Lower lobe of right lung (tissue), 2 donors: ENCODE results near the gene TMEM132D. TPM values are rescaled to one million over a fixed set of nuclear protein-coding genes. Genes with fewer than 3 reads are reported as not detected.

ENCODE experiments used
- ATAC-seq, 2 donors: fragments of 200-7000 bp; cut with Tn5 transposase; one replicate each; pipeline ENCODE4 v1.9.1; 2020 to 2022; ENCODE audit warnings: mild to moderate bottlenecking in 2 of 2, moderate library complexity in 2 of 2
- DNase-seq: peaks from one replicate; pipeline ENCODE4 v3.0.0-alpha.2; 2020
- H3K27ac ChIP-seq: fragments of 200-600 bp; one replicate; pipeline ENCODE4 v1.8.0; 2022
- H3K27me3 ChIP-seq: fragments of 200-600 bp; one replicate; pipeline ENCODE4 v1.8.0; 2022; ENCODE audit warnings: low read depth
- H3K36me3 ChIP-seq: fragments of 200-600 bp; one replicate; pipeline ENCODE4 v1.8.0; 2022; ENCODE audit warnings: mild to moderate bottlenecking
- H3K4me1 ChIP-seq: fragments of 200-600 bp; one replicate; pipeline ENCODE4 v1.8.0; 2022
- H3K4me3 ChIP-seq: fragments of 200-600 bp; one replicate; pipeline ENCODE4 v1.8.0; 2022; ENCODE audit warnings: mild to moderate bottlenecking
- H3K9me3 ChIP-seq: fragments of 200-600 bp; one replicate; pipeline ENCODE4 v1.8.0; 2022
- CTCF ChIP-seq: fragments of 200-600 bp; IDR thresholded peaks from one replicate; pipeline ENCODE4 v1.8.0; 2022; ENCODE audit warnings: antibody characterized with exemption, mild to moderate bottlenecking
- intact Hi-C: fragments of 100-400 bp; cut with DNase I; formaldehyde crosslinking; loops from one replicate; pipeline ENCODE4 v1.11.0; 2022
- total RNA-seq: library from RNA; stranded (reverse); fragmentation: NEBNext Ultra II Directional; extraction: Animal tissue kit (Norgen Biotek cat#: 25700); gene quantifications from one replicate; pipeline ENCODE4 v1.2.1, GENCODE V29; 2021
- donor health status: DM: no; HTN: yes; CAD: no; lungs with severe emphysema.

Gene TMEM132D
- total RNA-seq, 1 donor from 2014 or later = 0.06 TPM

GRCh38 chr12:129489100-129489676 lies 414.6 kb downstream of the TMEM132D start:
- no peaks in the 10 kb centered on the region for H3K36me3 ChIP-seq
- no peak for TF ChIP-seq CTCF
- H3K4me1 ChIP-seq = no peaks in the 10 kb centered on the region
- H3K27ac ChIP-seq = no peak overlapping the region
- no peaks in the 10 kb centered on the region for H3K27me3 ChIP-seq
- intact Hi-C loops = no loop called here
- DNase-seq (no peak), ATAC-seq (no peak)
- no peaks in the 10 kb centered on the region for H3K9me3 ChIP-seq
- H3K4me3 ChIP-seq = no peak overlapping the region

- Histone ChIP-seq H3K4me3 (no peak overlapping the region), H3K4me1 (no peaks in the 10 kb centered on the region), H3K27me3 (no peaks in the 10 kb centered on the region), H3K9me3 (no peaks in the 10 kb centered on the region), H3K27ac (no peak overlapping the region), H3K36me3 (no peaks in the 10 kb centered on the region)
- TF ChIP-seq CTCF = no peak
- intact Hi-C loops = no loop called here
- DNase-seq (no peak), ATAC-seq (no peak)
Observed at GRCh38 chr12:129486931-129487330, 416.9 kb downstream of the TMEM132D start.

- no peaks in the 10 kb centered on the region for H3K9me3 ChIP-seq
- DNase-seq = no peak
- intact Hi-C loops = no loop called here
Observed at GRCh38 chr12:129483111-129483893, 420.5 kb downstream of the TMEM132D start.

GRCh38 chr12:129481921-129482320 lies 421.9 kb downstream of the TMEM132D start:
- DNase-seq (no peak), ATAC-seq (no peak)
- no peak for TF ChIP-seq CTCF
- no peak overlapping the region for H3K4me3 ChIP-seq
- H3K27me3 ChIP-seq = no peaks in the 10 kb centered on the region
- no peaks in the 10 kb centered on the region for H3K36me3 ChIP-seq
- H3K9me3 ChIP-seq = no peaks in the 10 kb centered on the region
- no peak overlapping the region for H3K27ac ChIP-seq
- no peaks in the 10 kb centered on the region for H3K4me1 ChIP-seq
- intact Hi-C loops = no loop called here

More at GRCh38 chr12:129483111-129483893, 420.5 kb downstream of the TMEM132D start:
- Histone ChIP-seq H3K4me3 (no peak overlapping the region), H3K27ac (no peak overlapping the region), H3K4me1 (no peaks in the 10 kb centered on the region), H3K36me3 (no peaks in the 10 kb centered on the region), H3K27me3 (no peaks in the 10 kb centered on the region)
- no peak for TF ChIP-seq CTCF
- no peak for ATAC-seq

- H3K27me3 ChIP-seq = no peaks in the 10 kb centered on the region
- H3K9me3 ChIP-seq = no peaks in the 10 kb centered on the region
- intact Hi-C loops = no loop called here
- DNase-seq (no peak), ATAC-seq (no peak)
- no peak overlapping the region for H3K27ac ChIP-seq
- no peak overlapping the region for H3K4me3 ChIP-seq
- TF ChIP-seq CTCF = no peak
- no peaks in the 10 kb centered on the region for H3K36me3 ChIP-seq
- H3K4me1 ChIP-seq = no peaks in the 10 kb centered on the region
Observed at GRCh38 chr12:129470196-129470595, 433.6 kb downstream of the TMEM132D start.
